Measurements from ENCODE around the gene CEACAM16.

DNA sequence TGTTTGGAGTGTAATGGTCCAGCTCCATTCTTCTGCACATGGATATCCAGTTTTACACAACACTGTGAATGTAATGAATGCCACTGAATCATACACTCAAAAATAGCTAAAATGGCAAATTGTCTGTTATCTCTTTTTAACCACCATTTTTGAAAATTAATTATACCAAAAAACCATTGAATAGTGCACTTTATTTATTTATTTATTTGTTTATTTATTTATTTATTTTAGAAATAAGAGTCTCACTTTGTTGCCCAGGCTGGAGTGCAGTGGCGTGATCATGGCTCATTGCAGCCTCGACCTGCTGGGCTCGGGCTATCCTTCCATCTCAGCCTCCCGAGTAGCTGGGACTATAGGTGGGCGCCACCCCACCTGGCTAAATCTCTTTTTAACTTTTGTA, 35.0 kb upstream of the CEACAM16 start:
- TF ChIP-seq, protein P1, sequence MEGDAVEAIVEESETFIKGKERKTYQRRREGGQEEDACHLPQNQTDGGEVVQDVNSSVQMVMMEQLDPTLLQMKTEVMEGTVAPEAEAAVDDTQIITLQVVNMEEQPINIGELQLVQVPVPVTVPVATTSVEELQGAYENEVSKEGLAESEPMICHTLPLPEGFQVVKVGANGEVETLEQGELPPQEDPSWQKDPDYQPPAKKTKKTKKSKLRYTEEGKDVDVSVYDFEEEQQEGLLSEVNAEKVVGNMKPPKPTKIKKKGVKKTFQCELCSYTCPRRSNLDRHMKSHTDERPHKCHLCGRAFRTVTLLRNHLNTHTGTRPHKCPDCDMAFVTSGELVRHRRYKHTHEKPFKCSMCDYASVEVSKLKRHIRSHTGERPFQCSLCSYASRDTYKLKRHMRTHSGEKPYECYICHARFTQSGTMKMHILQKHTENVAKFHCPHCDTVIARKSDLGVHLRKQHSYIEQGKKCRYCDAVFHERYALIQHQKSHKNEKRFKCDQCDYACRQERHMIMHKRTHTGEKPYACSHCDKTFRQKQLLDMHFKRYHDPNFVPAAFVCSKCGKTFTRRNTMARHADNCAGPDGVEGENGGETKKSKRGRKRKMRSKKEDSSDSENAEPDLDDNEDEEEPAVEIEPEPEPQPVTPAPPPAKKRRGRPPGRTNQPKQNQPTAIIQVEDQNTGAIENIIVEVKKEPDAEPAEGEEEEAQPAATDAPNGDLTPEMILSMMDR (IDR thresholded peaks at IDR 0.05; ENCODE audit: low read depth, low read length, poor library complexity, severe bottlenecking) = no peak
- no peak for TF ChIP-seq EZH2phosphoT487 (IDR thresholded peaks at IDR 0.05; ENCODE audit: borderline replicate concordance, low read length)
